Amniotic epithelial cell (primary cell): ENCODE data around the gene ENTHD1.
A peak's percentile ranks its signal among the peaks of the same experiment; 100 is the strongest.
"Not testable (repeated sequence)": the region's sequence is repeated elsewhere in the genome, so short reads cannot be mapped to it uniquely, and the experiment has no call there.

Source experiments
- DNase-seq: peaks from one replicate; pipeline ENCODE4 v3.0.0-alpha.2; 2010; ENCODE audit warnings: low read depth

Gene ENTHD1

GRCh38 chr22:39924286-39924685 lies 30.7 kb upstream of the ENTHD1 start:
- no peak for DNase-seq

DNA sequence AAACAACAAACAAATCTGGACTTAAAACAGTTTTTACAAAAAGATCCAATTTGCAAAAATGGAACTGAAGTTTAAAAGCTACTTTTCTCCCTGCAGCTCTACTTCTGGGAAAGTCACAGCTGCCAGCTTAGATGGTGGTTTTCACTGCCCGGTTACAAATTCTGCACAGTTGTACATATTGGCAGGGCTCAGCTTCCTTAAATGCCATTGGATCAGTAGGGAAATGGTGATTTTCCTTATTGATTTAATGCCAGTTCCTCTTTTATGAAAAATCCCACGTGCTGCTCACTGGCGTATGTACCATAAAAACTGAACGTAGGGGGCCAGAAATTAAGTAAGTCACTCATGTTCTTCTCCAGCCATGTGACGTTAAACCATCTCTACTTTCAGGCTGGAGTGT lies 30.1 kb upstream of the ENTHD1 start:
- no peak for DNase-seq

DNA sequence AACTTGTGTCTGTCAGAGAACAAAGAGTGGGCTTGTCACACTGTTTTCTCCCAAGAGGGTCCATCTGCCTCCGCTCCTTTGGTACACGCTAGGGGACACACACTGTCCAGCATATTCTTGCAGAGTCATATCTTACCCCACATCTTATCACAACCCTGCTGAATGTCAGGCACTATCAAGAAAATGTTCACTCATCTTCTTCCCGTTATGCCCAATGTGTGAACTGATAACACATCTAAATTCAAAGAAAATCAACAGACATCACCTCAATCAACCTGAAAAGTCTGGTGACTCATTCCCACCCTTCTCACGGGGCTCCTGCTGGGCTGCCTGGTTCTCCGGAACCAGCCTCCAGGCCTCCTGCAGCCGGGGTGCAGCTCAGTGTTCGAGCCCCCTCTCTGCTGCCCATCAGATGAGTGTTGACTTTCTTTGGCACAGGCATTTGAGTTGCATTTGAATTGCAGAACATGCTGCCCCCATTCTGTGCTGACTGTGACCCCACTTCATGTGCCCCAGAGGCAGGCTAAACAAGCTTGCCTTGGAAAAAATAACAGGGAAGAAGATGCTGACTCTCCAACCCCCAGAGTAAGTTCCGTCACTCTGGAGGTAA lies 26.7 kb upstream of the ENTHD1 start:
- no peak for DNase-seq

- peak; percentile 11 for DNase-seq
Measured at GRCh38 chr22:39917776-39918495, 24.4 kb upstream of the ENTHD1 start.

DNA sequence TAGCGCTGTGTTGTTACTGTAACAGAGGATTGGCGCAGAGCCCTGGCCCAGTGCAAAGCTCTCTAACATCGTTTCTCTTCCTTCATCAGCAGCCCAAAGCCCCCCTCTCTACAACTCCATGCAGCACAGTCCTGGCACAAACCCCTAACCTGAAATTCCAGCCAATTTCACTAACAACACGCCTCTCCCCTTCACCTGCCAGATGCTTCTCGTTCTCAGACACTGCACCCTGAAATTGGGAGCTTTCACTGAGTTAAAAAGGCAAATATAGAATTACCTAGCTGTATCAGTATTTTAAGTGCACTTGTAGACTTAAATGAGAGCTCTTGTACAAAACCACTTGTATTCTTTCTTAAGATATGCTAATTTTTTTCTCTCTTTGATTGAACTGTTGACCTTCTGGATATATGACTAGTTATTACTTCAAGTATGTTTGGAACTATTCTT lies 23.7 kb upstream of the ENTHD1 start:
- DNase-seq: no peak

DNA sequence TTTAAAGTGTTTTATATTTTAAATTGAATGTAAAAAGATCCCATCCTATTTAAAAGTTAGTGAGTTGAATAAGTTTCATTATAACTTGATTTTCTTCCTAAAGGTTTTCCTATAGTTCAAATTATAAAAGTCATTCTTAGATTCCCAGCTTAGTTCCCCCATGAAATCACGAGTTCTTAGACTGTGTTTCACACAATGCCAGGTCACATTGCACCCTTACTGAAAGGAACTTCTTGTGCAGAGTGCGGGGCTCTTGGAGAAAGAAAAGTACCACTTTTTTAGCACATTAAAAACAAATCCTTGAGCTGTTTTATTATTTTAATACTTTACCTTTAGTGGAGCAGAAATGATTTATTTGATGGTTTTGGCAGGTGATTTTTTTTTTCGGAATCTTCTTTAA lies 22.9 kb upstream of the ENTHD1 start:
- no peak for DNase-seq

- no peak for DNase-seq
Measured at GRCh38 chr22:39915295-39915726, 21.8 kb upstream of the ENTHD1 start.

DNA sequence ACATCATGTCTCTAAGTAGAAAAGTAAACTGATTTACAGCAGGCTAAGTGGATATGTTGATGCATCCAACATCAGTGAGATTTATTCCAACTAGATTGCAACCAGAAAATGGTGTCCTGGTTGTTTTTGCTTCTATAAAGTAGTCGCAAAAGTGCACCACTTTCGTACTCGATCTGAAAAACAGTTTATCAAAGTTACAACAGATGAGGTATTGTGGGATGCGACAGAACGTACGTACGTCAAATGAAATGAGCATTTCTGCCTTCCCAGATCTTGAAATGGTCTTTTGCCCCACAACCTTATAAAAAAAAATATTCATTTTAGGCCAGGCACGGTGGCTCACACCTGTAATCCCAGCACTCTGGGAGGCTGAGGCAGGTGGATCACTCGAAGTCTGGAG lies 21.0 kb upstream of the ENTHD1 start:
- DNase-seq: no peak

- DNase-seq: peak; percentile 50
Measured at GRCh38 chr22:39913886-39914285, 20.3 kb upstream of the ENTHD1 start.

GRCh38 chr22:39913321-39913720 lies 19.8 kb upstream of the ENTHD1 start:
- DNase-seq: peak; percentile 7

DNA sequence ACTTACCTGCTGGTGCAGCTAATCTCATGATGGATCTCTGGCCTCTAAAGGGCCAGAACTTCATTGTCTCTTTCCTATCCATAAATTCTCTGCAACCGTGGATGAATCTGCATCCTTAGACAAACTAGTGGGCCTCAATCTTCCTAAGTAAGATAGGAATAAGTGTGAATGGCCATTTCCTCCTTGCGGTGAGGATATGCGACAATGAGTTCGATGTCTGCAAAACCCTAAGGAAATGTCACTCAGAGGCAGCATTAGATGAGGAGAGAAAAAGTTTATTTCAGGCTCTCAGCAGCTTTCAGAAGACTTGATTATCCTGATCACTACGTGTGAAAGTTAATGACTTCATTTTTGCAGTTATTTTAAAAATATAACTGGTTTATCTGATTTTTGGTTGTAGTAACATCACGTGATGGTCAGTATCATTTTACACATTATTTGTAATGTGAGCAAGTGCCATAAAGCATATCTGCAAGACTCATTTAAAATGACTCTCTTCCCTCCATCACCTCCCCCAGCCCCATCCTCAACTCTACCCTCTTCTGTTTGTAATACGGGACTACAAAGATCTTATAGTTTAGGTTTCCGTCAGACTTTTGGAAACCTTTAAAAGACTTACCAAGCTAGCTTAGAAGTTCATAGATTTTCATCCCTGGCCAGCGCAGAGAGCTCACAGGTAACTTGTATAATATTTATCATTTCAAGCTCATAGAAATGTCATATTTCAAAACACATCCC lies 17.5 kb upstream of the ENTHD1 start:
- no peak for DNase-seq

- DNase-seq: peak; percentile 13
Measured at GRCh38 chr22:39908737-39909136, 15.2 kb upstream of the ENTHD1 start.

DNA sequence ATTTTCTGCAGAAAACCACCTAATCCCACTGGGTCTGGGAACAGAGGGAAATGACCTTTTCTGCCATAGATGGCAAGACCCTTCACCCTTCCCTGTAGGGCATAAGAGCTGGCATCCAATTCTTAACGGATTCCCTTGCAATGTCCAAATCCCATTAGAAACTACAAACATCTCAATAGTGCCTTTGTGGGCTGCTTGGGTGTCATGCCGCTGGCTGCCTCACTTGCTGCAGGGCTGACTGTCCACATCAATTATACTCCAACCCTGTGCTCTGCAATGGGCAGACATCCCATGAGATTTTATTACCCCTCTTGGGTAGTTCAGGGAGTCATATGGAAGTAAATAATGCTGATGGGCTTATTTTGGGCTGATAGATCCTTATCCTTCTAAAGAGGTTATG lies 14.6 kb upstream of the ENTHD1 start:
- no peak for DNase-seq

DNA sequence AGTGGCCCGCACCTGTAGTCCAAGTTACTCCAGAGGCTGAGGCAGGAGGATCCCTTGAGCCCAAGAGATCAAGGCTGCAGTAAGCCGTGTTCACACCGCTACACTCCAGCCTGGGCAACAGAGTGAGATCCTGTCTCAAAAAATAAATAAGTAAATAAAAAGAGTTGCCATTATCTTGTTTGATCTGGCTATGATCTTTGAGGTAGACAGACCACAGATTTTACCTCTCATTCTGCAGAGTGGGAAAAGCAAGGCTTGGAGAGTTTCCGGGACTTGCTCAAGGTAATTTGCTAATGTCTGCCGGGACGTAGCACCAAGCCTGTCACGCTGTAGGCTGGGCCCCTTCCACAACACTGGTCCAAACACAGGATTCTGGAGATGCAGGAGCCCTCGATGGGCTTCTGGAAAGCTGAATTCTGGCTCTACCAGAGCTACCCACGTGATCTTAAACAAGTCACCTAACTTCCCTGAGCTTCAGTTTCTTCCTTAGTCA lies 14.1 kb upstream of the ENTHD1 start:
- DNase-seq: no peak

- DNase-seq: no peak
Measured at GRCh38 chr22:39907047-39907446, 13.5 kb upstream of the ENTHD1 start.

DNA sequence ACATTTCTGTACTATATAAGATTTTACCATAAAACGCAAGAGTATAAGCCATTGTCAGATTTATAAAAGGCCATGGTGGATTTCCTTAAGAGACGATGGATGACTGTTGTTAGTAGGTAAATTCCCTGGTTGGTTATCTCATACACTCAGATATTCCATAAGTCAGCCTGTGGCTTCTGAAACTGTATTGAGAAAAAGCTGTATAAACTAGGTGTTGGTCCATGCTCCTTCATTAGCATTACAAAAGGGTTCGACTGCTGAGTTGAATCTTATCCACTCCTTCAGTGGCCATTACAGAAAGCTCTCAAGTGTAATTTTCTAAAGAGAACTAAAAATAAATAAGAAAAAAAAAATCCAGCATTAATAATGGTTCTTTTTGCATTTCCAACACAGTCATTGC lies 12.6 kb upstream of the ENTHD1 start:
- DNase-seq: no peak

DNA sequence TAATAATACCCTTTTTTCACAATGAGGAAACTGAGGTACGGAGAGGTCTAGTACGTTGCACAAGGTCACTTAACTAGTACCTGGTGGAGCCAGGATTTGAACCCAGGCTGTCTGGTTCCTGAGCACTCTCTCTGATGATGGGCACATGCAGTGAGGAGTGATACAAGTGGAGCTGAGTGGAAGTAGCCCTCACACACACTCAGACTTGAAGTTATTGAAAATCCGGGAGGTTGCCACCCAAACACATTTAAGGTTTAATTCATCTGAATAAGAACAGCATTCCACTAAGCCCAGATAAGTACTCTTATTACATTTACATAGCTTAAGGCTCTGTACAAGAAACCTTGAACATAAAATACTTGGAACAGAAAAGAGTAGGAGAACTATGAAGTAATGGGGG lies 12.1 kb upstream of the ENTHD1 start:
- DNase-seq: no peak

- DNase-seq: no peak
Measured at GRCh38 chr22:39904862-39905261, 11.3 kb upstream of the ENTHD1 start.

GRCh38 chr22:39904024-39904423 lies 10.5 kb upstream of the ENTHD1 start:
- DNase-seq: not testable (repeated sequence)

DNA sequence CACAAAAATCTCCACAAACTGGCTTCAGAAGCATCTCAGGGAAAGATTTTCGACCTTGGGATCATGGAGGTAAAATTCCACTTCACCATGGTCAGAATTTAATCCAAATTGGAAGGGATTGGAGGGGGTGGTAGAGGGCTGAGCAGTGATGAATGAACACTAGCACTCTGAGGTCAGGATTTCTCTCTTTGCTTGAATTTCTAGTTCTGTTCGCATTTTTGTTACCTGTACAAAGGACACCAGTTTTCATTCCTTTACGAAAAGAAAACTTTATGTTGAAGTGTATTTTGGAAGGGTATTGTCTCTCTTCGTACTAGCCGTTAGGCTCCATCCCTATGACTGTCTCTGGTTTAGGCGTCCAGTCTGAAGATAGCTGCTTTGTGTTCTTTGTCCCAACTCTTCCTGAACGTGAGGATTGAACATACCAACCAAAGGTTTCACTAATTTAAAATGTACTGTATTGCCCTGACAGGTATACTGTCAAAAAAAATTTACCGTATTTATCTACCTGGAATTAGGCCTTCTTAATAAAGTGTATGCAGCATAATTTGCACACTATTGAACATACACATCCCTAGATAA lies 8.1 kb upstream of the ENTHD1 start:
- no peak for DNase-seq

DNA sequence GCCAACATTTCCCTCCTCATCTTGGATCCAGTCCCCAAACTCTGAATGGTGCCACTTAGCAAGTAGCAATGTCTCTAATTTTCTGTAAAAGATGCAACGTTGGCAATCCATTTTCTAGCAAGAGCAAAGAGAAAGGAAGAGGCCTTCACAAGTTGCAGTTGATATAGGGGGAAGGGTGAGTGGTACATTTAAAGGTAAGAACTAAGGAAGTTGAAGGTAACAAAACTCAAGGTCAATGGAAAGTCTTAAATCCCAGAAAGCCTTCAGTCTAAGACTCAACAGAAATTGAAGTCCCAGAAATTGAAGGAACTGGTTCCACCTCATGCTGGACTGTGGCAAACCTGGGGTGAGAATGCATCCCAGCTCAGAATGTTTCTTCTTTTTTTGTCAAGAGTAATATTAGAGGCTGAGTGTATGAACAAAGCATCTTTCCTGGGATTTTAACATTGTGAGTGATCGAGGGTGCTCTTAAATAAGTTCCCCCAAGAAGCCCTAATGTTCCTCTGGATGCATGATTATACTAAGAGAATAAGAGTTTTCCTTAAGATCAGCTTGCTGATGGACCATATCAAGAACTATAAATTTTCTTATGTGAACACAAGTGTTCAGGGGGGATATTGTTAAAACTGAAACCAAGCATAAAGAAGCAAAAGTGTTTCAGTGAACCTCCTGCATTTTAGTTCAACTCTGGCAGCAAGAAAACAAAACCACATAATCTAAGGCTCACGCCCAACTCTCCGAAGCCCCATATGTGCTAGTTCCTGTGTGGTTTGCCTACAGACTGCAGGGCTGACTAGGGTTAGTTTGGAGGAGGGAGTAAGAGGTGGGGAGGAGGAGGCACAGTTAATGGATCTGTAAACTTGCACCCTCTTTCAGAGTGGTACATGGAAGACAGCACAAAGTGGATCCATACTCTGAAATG lies 7.0 kb upstream of the ENTHD1 start, which contains the start of gene GRAP2:
GRAP2 (plus strand) TSS at position 779 of the 922 bp plus-strand sequence. CDS start 46,023 bp downstream, outside the sequence.
- no peak for DNase-seq
